T-helper 9 cell (primary cell): ENCODE data around the gene TP53INP2.
"Not testable (repeated sequence)": the region's sequence is repeated elsewhere in the genome, so short reads cannot be mapped to it uniquely, and the experiment has no call there.

Source experiments
- DNase-seq: peaks from one replicate; pipeline ENCODE4 v3.0.0-alpha.2; 2020
- total RNA-seq, 2 donors: gene quantifications; one replicate each; lab custom pipeline; 2026; lab: John Stamatoyannopoulos, UW

Gene TP53INP2, protein sequence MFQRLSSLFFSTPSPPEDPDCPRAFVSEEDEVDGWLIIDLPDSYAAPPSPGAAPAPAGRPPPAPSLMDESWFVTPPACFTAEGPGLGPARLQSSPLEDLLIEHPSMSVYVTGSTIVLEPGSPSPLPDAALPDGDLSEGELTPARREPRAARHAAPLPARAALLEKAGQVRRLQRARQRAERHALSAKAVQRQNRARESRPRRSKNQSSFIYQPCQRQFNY
- total RNA-seq, result 2.7 to 79.4 reads per million in 2 donors

DNA sequence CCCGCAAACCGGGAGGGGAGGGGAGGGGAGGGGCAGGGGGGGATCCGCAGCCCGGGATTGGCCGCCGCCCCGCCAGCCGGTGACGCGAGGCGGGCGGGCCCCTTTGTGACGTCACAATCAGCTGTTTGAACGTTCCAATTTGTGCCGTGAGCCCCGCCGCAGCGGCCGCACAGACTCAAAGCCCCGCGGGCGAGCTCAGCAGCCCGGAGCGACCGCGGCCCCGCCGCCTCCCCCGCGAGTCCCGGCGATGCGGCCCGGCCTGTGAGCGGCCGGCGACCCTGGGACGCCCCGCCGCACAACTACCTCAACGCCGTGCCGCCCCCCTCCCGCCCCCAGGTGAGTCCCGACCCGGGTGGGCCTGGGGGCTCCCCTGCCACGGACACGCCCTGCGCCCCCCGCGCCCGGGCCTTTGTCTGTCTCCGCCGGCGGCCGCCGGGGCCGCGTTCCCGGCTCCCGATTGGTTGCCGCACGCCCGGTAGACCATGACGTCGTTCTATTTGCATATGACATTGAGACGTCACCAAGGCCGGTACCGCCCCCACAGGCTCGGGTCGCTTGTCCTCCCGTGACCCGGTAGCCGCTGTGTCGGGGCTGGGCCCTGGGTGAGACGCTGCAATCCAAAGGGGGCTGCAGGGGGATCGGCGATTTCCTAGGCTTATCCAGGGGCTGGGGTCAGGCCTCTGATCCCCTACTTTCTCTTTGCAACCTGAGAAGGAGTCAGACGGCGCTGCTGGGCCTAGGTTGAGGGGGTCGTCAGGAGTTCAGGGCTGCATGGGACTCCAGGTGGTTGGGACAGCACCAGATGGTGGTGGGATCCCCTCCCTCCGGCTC, at the start of gene TP53INP2:
TP53INP2 (plus strand) TSS at position 168 of the 831 bp plus-strand sequence. CDS start 4,396 bp downstream, outside the sequence.
- peak; percentile 87 for DNase-seq

DNA sequence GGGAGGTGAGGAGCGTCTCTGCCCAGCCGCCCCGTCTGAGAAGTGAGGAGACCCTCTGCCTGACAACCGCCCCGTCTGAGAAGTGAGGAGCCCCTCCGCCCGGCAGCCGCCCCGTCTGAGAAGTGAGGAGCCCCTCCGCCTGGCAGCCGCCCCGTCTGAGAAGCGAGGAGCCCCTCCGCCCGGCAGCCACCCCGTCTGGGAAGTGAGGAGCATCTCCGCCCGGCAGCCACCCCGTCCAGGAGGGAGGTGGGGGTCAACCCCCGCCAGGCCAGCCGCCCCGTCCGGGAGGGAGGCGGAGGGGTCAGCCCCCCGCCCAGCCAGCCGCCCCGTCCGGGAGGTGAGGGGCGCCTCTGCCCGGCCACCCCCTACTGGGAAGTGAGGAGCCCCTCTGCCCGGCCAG, 45.5 kb upstream of the TP53INP2 start:
- DNase-seq, result not testable (repeated sequence)

DNA sequence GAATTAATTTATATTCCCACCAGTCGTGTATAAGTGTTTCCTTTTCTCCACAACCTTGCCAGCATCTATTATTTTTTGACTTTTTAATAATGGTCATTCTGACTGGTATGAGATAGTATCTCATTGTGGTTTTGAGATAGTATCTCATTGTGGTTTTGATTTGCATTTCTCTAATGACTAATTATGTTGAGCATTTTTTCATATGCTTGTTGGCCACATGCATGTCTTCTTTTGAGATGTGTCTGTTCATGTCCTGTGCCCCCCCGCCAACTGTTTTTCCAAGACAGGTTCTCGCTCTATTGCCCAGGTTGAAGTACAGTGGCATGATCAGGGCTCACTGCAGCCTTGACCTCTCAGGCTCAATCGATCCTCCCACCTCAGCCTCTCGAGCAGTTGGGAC, 42.3 kb upstream of the TP53INP2 start:
- DNase-seq, result not testable (repeated sequence)

DNA sequence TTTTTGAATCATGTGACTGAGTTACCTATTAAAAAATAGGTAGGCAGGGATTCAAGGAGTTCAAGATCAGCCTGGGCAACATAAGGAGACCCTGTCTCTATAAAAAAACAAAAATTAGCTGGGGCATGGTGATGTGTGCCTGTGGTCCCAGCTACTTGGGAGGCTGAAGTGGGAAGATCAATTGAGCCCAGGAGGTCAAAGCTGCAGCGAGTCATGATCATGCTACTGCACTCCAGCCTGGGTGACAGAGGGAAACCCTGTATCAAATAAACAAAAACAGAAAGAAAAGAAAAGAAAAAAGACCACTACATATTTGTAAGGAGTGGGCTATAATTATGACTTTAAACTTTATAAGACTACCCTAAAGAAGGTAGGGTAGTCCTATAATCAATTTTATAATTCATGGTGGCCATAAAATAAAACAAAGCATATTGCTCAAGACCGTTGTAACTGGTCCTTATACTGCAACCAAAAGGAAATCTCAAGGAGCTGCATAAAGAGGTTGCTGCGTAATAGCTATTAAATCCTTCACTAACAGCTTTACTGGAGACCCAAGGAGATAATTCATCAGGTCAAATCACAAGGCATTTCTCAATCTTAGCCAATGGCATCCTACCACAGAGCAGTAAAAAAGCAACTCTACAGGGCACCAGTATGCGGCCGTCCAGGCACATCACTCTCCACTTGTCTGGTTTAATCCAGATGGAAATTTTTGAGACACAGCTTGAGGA, 40.8 kb upstream of the TP53INP2 start:
- DNase-seq, result no peak

DNA sequence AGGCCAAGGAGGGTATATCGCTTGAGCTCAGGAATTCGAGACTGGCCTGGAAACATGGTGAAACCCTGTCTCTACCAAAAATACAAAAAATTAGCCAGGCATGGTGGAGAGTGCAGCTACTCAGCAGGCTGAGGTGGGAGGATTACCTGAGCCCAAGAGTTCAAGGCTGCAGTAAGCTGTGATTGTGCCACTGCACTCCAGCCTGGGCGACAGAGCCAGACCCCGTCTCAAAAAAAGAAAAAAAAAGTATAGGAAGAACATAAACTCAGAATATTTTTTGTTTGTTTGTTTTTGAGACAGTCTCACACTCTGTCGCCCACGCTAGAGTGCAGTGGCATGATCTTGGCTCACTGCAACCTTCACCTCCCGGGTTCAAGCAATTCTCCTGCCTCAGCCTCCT, 39.4 kb upstream of the TP53INP2 start:
- DNase-seq, result not testable (repeated sequence)

DNA sequence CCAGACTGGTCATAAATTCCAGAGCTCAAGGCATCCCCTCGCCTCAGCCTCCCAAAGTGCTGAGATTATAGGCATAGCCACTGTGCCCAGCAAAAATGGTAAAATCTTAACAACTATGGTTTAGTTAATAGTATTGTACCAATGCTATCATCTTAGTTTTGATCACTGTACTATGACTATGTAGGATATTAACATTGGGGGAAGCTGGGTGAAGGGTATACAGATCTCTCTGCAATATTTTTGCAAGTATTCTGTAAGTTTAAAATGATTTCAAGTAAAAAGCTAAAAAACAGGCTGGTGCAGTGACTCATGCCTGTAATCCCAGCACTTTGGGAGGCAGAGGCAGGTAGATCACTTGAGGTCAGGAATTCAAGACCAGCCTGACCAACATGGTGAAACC, 35.0 kb upstream of the TP53INP2 start:
- DNase-seq, result no peak

DNA sequence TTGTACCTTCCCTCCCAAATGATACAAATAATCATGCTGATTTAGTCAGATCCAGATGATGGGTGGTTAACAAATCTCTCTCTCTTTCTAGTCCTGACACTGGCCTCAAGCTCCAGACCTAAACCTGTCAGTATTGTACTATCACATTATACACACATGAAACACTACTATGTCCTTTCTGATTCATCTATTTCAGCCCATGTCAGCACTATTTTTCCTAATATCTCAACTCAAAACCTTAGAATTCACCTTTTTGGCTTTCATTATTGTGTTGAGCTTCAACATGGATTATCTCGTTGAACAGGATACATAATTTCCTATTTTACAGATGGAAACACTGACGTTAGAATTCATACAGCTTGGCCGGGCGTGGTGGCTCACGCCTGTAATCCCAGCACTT, 30.7 kb upstream of the TP53INP2 start:
- DNase-seq, result no peak

DNA sequence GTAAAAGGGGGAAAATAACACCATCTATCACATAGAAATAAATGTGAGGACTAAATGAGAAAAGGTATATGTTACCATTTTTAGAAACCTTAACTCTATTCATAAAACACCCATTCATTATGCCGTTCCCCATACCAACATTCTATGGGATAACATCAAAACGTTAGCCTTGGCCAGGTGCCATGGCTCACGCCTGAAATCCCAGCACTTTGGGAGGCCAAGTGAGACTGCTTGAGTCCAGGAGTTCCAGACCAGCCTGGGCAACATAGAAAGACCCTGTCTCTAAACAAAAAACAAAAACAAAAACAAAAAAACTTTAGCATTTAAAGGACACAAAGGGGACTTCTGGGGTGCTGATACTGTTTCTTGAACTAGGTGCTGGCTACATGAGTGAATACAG, 28.6 kb upstream of the TP53INP2 start:
- no peak for DNase-seq

DNA sequence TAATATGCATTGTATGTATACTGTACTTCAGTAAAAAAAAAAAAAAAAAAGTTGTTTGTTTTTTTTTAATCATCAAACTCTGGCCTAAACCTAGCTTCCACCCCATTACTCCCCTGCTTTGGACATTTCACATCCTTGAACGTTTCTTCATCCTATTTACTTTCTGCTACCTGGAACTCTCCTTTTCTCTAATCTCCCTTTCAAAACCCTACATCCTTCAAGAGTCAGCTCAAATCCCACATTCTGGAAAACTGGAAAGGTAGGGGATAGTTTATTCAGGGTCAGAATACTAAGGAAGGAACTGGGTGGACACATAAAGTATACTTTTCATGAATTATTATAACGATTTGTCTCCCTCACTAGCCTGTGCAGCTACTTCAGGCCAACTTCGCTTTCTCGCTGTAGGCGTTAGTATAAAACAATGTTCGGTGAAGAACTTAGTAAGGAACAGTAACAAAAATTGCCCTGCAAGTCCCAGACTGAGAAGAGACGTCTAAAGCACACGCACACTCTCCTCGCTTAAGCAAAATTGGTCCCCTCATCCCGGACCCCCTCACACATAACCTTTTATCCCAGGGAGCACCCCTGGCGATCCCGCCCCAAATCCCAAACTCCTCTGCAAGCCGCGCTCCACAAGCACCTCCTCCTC, 28.0 kb upstream of the TP53INP2 start:
- no peak for DNase-seq

DNA sequence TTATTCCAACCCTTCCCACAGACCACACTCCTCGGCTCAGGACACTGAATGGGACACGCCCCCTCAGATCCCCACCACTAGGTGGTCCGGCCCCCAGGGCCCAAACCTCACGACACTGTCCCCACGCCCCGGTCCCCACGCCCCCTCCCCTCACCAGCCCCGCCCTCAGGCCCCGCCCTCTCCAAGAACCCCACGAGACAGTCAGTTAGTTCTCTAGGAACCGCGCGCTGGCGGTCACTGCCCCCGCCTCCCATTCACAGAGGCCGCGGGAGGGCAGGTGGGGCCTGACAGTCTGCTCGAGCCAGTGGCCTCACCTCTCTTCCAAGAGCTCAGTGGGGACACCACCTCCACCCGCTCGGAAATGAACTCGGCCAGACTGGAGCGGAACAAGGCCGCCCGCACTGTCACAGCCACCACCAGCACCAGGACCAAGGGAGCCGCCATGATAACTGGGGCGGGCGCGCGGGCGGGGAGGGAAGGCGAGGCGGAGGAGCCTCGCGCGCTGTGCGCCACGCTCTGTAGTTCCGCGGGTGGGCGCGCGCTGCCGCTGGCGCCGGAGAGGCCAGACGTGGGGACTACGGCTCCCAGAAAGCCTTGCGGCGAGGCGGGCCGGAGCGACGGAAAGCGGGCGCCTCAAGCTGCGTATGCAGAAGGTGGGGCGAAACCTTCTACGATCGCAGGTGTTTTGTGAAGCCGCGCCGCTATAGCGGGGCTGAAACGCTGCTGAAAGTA, 27.3 kb upstream of the TP53INP2 start, which contains the start of gene PIGU:
PIGU (minus strand) TSS at position 451 of the 732 bp plus-strand sequence; CDS start at position 444, 7 bp downstream.
- DNase-seq, result peak; percentile 91

DNA sequence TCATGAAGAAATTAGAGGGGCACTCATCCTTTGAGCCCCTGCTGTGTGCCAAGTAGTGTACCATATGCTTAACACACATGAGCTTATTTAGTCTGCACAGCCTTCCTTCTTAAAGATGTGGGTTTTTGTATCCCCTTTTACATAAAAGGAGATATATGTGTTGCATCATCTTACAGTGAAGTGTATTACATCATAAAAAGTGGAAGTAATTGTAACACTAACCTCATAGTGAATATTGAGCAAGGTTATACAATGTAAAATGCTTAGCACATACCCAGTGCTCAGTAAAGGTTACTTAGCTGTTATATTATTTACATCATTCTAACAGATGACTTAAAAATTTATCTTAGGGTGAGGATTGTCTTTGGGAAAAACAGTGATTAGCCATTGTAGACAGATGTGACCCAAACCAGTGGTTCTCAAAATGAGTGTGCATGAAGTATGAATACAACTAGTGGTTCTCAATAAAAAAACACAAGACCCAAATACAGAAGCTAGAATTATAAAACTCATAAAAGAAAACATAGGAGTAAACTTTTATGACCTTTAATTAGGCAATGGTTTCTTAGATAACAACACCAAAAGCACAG, 23.5 kb upstream of the TP53INP2 start:
- DNase-seq, result no peak

DNA sequence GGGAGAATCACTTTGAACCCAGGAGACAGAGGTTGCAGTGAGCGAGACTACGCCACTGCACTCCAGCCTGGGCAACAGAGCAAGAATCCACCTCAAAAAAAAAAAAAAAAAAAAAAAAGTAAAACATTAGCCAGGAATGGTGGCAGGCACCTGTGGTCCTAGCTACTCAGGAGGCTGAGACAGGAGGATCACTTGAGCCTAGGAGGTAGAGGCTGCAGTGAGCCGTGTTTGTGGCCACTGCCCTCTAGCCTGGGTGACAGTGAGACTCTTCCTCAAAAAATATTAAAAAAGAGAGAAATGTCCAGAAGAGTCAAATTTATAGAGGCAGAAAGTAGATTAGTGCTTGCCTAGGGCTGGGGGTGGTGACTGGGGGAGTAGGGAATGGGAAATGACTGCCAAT, 20.5 kb upstream of the TP53INP2 start:
- DNase-seq, result no peak

DNA sequence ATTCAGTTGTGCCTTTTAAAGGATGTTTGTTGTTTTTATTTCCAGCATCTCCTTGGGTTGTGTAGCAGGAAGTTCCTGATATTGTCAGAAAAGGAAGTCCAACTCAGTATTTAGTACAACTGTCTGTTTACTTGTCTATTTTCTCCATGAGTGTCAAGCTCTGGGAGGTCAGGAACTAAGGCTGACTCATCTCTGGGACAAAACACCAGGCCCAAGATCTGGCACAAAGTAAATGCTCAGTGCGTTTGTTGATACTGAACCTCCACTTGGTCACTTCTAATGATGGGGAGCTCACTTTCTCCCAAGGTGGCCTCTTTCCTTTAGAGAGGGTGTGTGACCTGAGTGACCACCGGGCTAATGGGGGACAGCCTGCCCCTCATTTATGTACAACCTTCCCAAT, 14.7 kb upstream of the TP53INP2 start:
- no peak for DNase-seq

DNA sequence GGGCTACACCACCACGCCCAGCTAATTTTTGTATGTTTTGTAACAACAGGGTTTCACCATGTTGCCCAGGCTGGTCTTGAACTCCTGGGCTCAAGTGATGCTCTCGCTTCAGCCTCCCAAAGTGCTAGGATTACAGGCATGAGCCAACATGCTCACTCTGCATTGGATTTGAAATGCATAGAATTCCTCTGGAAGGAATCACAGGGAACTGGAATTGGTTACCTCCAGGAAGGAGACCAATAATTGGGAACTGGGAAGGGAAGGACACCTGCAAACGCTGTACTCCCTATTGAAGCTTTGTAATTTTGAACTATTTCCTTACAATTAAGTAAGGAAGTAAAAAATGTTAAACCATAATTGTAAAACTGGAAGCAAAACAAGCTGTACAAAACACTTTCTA, 12.3 kb upstream of the TP53INP2 start:
- no peak for DNase-seq

DNA sequence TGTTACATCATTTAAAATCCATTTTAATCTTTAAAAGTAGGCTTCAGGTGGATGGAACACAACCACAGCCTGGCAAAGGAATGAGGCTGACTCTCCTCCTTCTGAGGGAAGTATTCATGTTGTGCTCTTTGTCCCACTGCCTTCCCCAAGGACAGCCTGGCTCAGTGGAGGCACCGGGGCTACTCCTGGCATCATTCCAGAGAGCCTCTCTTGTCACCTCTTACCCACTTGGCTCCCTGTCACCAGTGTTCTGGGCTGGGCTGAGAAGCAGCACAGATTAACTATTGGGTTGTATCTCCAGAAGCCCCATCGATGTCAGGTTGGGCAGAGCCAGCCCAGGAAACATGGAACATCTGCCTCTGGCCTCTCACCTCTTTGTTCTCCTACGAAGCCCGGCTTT, 10.7 kb upstream of the TP53INP2 start:
- DNase-seq, result no peak

DNA sequence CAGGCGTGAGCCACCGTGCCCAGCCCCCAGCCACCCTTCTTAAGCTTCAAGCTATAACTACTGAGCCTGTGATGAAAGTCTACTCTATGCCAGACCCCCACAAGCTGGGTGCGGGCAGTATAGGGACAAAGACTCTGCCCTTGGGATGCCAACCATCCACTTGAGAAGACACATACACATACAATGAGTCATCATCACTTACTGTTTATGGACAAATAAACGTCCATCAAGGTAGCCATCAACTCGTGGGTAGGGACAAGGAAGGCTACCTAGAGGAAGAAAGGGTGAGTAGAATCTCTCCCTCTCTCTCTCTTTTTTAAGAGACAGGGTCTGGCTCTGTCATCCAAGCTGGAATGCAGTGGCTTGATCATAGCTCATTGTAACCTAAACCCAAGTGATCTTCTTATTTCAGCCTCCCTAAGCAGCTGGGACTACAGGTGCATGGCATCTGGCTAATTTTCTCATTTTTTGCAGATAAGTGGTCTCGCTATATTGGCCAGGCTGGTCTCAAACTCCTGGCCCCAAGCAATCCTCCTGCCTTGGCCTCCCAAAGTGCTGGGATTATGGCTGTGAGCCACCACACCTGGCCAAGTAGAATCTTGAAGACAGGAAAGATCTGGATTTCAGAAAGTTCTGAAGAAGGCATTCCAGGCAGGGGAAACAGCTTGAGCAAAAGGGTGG, 2.6 kb upstream of the TP53INP2 start:
- DNase-seq, result no peak

DNA sequence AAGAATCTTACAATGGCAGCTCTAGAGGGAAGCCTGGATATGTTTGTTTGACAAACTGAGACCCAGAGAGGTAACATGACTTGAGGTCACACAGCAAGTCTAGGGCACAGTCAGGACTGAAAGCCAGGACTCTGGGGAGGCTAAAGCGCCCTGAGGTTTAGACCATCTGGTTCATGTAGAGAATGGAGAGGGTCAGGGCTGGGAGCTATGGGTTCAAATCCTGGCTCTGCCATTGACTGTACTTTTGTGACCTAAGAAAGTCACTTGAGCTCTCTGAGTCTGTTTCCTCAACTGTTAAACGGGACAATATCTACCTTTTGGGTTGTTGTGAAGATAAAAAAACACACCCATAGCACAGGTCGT, 1.1 kb upstream of the TP53INP2 start:
- no peak for DNase-seq

DNA sequence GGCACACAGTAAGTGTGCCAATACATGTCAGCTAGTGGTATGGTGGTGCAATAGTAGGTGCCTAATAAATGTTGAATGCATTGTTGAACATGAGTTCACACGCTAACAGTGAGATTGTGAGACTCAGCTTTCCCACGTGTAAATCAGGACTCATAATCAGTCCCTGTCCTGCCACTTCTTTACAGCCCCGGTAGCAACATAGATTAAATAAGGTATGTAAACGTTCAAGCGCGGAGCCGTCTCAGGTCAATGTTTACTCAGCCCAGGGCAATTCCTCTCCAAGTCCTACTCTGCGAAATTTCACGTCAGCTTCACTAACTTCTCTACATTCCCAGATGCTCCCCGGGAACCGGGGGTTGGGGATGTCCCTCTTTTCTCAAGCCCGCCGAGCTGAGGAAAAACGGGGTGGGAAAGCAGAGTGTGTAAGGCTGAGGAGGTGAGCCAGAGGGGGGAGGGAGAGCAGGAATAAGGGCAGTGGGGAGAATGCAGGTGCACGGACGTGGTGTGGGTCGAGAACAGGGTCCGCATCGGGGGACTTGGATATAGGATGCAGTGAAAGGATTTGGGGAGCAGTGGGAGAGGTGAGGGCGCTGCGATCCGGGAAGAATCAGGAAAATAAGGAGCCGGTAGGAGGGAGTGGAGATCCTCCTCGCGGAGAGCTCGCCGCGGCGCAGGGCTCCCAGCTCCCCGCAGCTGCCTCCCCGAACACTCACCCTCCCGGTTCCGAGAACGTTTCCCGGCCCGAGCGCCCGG, 544 bp upstream of the TP53INP2 start:
- no peak for DNase-seq

DNA sequence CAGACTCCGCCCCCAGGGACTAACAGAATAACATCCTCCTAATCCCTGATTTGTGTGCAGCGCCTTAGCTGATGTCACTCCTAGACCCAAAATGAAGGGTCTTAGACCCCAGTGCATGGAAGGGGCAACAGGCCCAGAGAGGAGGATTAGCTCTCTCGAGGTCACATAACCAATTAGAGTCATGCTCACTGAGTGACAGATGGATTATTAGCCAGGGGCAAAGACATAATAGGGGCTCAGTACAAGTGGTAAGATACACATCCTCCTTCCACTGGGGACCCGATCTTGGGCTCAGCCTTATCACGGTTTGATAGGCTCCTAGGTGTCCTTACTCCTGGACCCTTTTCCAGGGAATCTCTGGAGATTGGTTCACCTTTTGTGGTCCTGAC, 858 bp downstream of the TP53INP2 start:
- no peak for DNase-seq
